Measurements from ENCODE around the gene STOX2. TPM values are rescaled to one million over a fixed set of nuclear protein-coding genes. Genes with fewer than 3 reads are reported as not detected.

Gene STOX2
- 0.38 and 1.1 TPM in 2 replicates for total RNA-seq

GRCh38 chr4:183905081-183905592 is at the start of gene STOX2:
Gene STOX2 (plus strand): TSS chr4:183905307. CDS start chr4:183906791, 1,484 bp downstream.

Other genes with a start within 250 kb of the STOX2 start
- 19.7 and 26.6 TPM in 2 replicates for gene RWDD4, start 246.1 kb upstream of the STOX2 start, total RNA-seq
- 40.8 and 64.3 TPM in 2 replicates for gene TRAPPC11, start 246.0 kb upstream of the STOX2 start, total RNA-seq